ENCODE data around the gene FSTL4.

GRCh38 chr5:133293960-133294359, 318.4 kb downstream of the FSTL4 start:
- TF ChIP-seq TAF1 (IDR thresholded peaks at IDR 0.05; ENCODE audit: low read depth) (no peak), CTCF (IDR thresholded peaks at IDR 0.05; ENCODE audit: poor library complexity, severe bottlenecking) (no peak), RAD21 (conservative IDR thresholded peaks at IDR 0.05) (no peak), EP300 (conservative IDR thresholded peaks at IDR 0.05; ENCODE audit: poor library complexity, severe bottlenecking) (no peak), SMC3 (conservative IDR thresholded peaks at IDR 0.05; ENCODE audit: poor library complexity) (no peak), POLR2AphosphoS5 (IDR thresholded peaks at IDR 0.05) (no peak), REST (IDR thresholded peaks at IDR 0.05; ENCODE audit: borderline replicate concordance) (no peak), EZH2 (IDR thresholded peaks at IDR 0.05; ENCODE audit: borderline replicate concordance, insufficient read depth, low read length, poor library complexity, severe bottlenecking) (no peak)

Measured in neural cell (in vitro differentiated cells).